ENCODE measurements around the gene ASRGL1.

Gene ASRGL1

GRCh38 chr11:62390722-62391121 is 53.5 kb downstream of the ASRGL1 start:
- Mint-ChIP-seq H3K36me3 (ENCODE audit: insufficient read depth) (no peaks in the 10 kb centered on the region), H3K27ac (no peak overlapping the region), H3K4me1 (ENCODE audit: low read depth in 2 of 2) (peaks cover 6 to 9% of the 10 kb centered on the region in 2 donors), H3K27me3 (no peaks in the 10 kb centered on the region), H3K9me3 (no peaks in the 10 kb centered on the region), H3K4me3 (no peak overlapping the region)
- DNase-seq (no peak), ATAC-seq (replicated peaks) (no peak)

- no peak for DNase-seq
- no peak overlapping the region for H3K4me3 Mint-ChIP-seq
- no peaks in the 10 kb centered on the region for H3K36me3 Mint-ChIP-seq (ENCODE audit: insufficient read depth)
- no peak overlapping the region for H3K27ac Mint-ChIP-seq
- ATAC-seq (replicated peaks), result no peak
- H3K27me3 Mint-ChIP-seq, result no peaks in the 10 kb centered on the region
- peaks cover 6 to 9% of the 10 kb centered on the region in 2 donors for H3K4me1 Mint-ChIP-seq (ENCODE audit: low read depth in 2 of 2)
- no peaks in the 10 kb centered on the region for H3K9me3 Mint-ChIP-seq
Measured at GRCh38 chr11:62391642-62392425, 54.6 kb downstream of the ASRGL1 start.

DNA sequence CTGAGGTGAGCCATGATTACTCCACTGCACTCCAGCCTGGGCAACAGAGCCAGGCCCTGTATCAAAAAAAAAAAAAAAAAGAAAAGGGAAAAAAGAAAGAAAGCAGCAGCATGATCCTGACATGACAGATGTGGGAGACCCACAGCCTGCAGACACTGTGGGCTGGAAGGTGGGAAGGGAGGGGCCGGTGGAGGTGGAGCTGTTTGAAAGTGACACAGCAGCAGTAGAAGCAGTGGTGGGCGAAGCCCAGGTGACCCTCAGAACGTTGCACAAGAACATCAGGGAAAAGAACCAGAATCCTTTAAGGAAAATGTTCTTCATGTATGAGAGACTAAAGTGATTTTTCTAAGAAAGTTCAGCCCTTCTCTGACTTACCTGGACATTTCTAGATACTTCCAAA is 55.3 kb downstream of the ASRGL1 start:
- ATAC-seq (replicated peaks) (no peak), DNase-seq (no peak)
- Mint-ChIP-seq H3K36me3 (ENCODE audit: insufficient read depth) (peaks cover 3% of the 10 kb centered on the region), H3K27me3 (no peaks in the 10 kb centered on the region), H3K27ac (no peak overlapping the region), H3K9me3 (no peaks in the 10 kb centered on the region), H3K4me3 (no peak overlapping the region), H3K4me1 (ENCODE audit: low read depth in 2 of 2) (peaks cover 4 to 6% of the 10 kb centered on the region in 2 donors)

DNA sequence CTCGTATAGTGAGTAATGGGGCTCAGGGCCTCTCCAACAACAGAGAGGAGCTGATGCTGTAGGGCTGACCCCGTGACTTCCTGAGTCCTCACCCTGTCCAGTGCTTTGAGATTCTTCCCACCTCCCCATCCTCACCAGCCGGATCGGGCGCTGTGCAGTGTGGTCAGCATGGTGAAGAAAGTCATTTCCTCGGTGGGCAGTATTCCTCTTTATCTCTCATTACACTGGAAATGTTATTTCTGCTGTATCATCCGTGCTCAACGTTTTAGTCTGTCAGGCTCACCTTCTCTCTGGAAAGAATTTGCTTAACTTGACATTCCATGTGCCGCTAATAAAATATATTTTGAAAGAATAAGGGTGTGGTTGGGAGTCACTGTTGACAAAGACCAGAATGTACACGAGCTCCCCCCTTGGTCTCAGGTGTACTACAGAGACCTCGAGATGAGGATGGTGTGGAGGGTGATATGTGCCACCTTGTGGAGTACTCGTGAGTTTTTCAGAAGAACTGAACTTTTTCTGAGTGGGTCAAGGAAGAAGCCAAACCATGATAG is 55.9 kb downstream of the ASRGL1 start:
- Mint-ChIP-seq H3K9me3 (no peaks in the 10 kb centered on the region), H3K27ac (peak overlapping the region in 1 of 2 donors; percentile 62), H3K4me1 (ENCODE audit: low read depth in 2 of 2) (peaks cover 1 to 4% of the 10 kb centered on the region in 2 donors), H3K4me3 (no peak overlapping the region), H3K27me3 (no peaks in the 10 kb centered on the region), H3K36me3 (ENCODE audit: insufficient read depth) (peaks cover 3% of the 10 kb centered on the region)
- DNase-seq (no peak), ATAC-seq (replicated peaks) (peak; percentile 63)

DNA sequence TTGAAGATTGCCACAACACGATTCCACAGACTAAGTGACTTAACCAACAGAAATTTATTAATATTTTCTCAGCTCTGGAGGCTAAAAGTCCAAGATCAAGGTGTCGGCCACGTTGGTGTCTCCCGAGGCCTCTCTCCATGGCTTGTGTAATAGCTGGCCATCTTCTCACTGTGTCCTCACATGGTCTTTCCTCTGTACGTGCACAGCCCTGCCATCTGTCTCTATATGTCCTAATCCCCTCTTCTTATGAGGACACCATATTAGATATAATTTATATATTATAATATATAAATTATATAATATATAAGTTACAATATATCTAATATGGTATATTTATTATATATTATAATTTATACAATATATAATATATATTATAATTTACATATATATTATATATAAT is 56.5 kb downstream of the ASRGL1 start:
- Mint-ChIP-seq H3K27me3 (no peaks in the 10 kb centered on the region), H3K27ac (no peak overlapping the region), H3K36me3 (ENCODE audit: insufficient read depth) (peaks cover 3% of the 10 kb centered on the region), H3K9me3 (no peaks in the 10 kb centered on the region), H3K4me1 (ENCODE audit: low read depth in 2 of 2) (peaks cover 1 to 4% of the 10 kb centered on the region in 2 donors), H3K4me3 (no peak overlapping the region)
- ATAC-seq (replicated peaks), result no peak
- no peak for DNase-seq

- Mint-ChIP-seq H3K4me3 (no peak overlapping the region), H3K9me3 (no peaks in the 10 kb centered on the region), H3K4me1 (ENCODE audit: low read depth in 2 of 2) (peaks cover 4 to 6% of the 10 kb centered on the region in 2 donors), H3K27me3 (no peaks in the 10 kb centered on the region), H3K36me3 (ENCODE audit: insufficient read depth) (peaks cover 3% of the 10 kb centered on the region), H3K27ac (no peak overlapping the region)
- DNase-seq (peak; percentile 43 to 51 (median 50)), ATAC-seq (replicated peaks) (peak; percentile 79)
Measured at GRCh38 chr11:62394825-62395538, 57.7 kb downstream of the ASRGL1 start.

DNA sequence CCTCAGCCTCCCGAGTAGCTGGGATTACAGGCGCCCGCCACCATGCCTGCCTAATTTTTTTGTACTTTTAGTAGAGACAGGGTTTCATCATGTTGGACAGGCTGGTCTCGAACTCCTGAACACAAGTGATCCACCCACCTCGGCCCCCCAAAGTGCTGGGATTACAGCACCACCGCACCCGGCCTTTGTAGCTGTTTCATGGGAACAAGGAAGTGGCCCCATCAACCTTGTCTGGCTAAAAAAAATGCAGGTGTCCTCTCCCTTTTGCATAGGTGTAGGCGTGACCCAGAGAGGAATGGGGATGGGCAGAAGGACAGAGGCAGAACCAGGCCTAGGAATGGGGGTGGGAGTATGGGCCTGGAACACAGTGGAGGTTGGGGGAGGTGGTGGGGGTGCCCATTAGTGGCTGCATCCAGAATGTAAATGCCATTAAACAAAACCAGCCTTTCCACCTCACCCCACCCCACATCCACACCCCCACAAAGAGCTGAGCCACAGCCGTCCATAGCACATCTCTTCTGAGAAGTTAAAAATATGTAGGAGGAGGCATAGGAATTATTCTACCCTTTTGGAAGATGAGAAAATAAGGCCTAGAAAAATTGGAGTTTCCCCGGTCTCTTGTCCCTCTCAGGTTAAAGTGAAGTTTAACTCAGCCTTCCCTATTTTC is 58.8 kb downstream of the ASRGL1 start:
- DNase-seq (no peak), ATAC-seq (replicated peaks) (no peak)
- Mint-ChIP-seq H3K27ac (no peak overlapping the region), H3K36me3 (ENCODE audit: insufficient read depth) (peaks cover 3% of the 10 kb centered on the region), H3K9me3 (no peaks in the 10 kb centered on the region), H3K4me3 (no peak overlapping the region), H3K27me3 (no peaks in the 10 kb centered on the region), H3K4me1 (ENCODE audit: low read depth in 2 of 2) (peaks cover 4 to 6% of the 10 kb centered on the region in 2 donors)

DNA sequence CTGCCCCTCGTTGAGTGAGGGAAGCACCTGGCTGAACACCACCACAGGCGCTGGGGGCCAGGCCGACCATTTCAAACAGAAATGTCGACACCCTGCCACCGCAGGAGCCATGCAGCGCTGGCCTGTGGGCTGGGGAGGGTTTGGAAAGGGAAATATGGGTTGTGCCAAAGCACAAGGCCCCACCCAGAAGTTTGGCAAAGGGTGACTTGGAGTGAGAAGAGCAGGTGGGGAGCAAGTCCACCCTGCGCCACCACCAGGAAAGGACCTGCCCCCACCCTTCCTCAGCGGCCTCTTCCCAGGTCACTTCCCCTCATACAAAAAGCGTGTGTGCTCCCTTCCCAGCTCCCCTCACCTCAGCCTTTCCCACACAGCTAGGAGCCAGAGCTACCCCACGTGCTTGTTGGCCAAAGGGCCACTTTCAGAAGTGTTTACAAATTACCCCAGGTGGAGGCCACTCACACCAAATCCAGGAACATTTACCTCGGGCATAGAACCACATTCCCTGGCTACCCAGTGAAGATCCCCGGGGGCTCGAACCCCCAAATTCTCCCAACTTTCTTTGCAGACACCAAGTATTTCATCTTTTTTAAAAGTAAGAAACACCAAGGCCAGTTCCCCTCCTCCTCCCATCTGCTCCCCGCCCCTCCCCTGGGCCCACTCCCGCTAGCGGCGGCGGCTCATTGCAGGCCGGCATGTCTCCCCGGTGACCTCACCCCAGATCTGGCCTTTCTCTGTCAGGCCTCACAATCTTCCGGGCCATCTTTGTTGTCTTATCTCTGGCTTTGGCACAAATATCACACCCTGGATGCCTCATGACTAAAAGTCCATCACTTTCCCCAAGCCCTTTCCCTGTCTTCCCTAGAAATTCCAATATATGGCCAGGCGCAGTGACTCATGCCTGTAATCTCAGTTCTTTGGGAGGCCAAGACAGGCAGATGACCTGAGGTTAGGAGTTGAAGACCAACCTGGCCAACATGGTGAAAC is 61.1 kb downstream of the ASRGL1 start:
- ATAC-seq (replicated peaks) (no peak), DNase-seq (no peak)
- H3K27ac Mint-ChIP-seq, result peak overlapping the region; percentile 42 to 73
- no peaks in the 10 kb centered on the region for H3K9me3 Mint-ChIP-seq
- no peaks in the 10 kb centered on the region for H3K27me3 Mint-ChIP-seq
- peaks cover 7% of the 10 kb centered on the region for H3K36me3 Mint-ChIP-seq (ENCODE audit: insufficient read depth)
- peaks cover 19 to 24% of the 10 kb centered on the region in 2 donors for H3K4me1 Mint-ChIP-seq (ENCODE audit: low read depth in 2 of 2)
- no peak overlapping the region for H3K4me3 Mint-ChIP-seq

GRCh38 chr11:62399172-62399877 is 62.1 kb downstream of the ASRGL1 start:
- no peaks in the 10 kb centered on the region for H3K9me3 Mint-ChIP-seq
- DNase-seq, result no peak
- H3K4me1 Mint-ChIP-seq (ENCODE audit: low read depth in 2 of 2), result peaks cover 19 to 24% of the 10 kb centered on the region in 2 donors
- H3K27me3 Mint-ChIP-seq, result no peaks in the 10 kb centered on the region
- peaks cover 7% of the 10 kb centered on the region for H3K36me3 Mint-ChIP-seq (ENCODE audit: insufficient read depth)
- ATAC-seq (replicated peaks), result no peak
- no peak overlapping the region for H3K4me3 Mint-ChIP-seq
- no peak overlapping the region for H3K27ac Mint-ChIP-seq

- Mint-ChIP-seq H3K9me3 (no peaks in the 10 kb centered on the region), H3K4me1 (ENCODE audit: low read depth in 2 of 2) (peaks cover 17 to 24% of the 10 kb centered on the region in 2 donors), H3K27ac (peak overlapping the region in 1 of 2 donors; percentile 20)
Measured at GRCh38 chr11:62399878-62400266, 62.6 kb downstream of the ASRGL1 start.

DNA sequence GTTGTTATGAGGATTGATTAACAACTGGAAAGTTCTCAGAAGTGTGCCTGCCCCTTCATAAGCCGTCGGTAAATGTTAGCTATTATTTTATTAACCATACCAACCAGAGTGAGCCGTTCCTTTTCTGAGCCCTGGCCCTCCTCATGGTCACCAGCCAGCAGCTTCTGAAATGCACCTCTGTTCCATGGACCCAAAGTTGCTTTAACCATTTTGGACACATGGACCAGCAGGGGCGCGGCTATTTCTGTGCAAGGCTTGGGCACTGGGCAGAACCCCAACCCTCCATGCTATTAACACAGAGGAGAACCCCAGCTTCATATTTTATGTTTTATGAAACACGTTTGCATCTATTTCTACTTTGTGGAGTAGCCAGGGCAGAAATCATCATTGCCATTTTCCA is 63.0 kb downstream of the ASRGL1 start:
- peaks cover 7% of the 10 kb centered on the region for H3K36me3 Mint-ChIP-seq (ENCODE audit: insufficient read depth)
- ATAC-seq (replicated peaks), result no peak
- peaks cover 15 to 23% of the 10 kb centered on the region in 2 donors for H3K4me1 Mint-ChIP-seq (ENCODE audit: low read depth in 2 of 2)
- H3K27ac Mint-ChIP-seq, result peak overlapping the region in 1 of 2 donors; percentile 20
- no peaks in the 10 kb centered on the region for H3K9me3 Mint-ChIP-seq
- DNase-seq, result no peak
- H3K27me3 Mint-ChIP-seq, result no peaks in the 10 kb centered on the region
- H3K4me3 Mint-ChIP-seq, result no peak overlapping the region

More at GRCh38 chr11:62399878-62400266, 62.6 kb downstream of the ASRGL1 start:
- Mint-ChIP-seq H3K4me3 (no peak overlapping the region), H3K27me3 (no peaks in the 10 kb centered on the region), H3K36me3 (ENCODE audit: insufficient read depth) (peaks cover 7% of the 10 kb centered on the region)
- ATAC-seq (replicated peaks), result no peak
- no peak for DNase-seq

DNA sequence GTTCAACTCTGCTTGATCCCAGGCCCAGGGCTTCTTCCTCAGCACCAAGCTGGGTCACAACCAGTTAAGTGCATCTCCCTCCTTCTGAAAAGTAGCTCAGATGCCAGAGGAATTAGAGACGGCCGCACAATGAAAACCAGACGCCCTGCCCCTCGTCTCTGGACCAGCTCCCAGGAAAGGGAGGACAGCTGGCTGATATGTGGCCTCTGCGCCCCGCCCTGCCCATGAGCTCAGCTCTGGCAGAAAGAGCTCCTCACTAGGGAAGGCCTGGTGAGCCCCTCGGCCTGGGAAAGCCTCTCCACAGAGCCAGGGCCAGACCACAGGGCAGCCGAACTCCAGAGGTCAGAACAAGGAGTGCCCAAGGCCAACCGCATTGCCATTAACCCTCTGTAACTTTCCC is 63.5 kb downstream of the ASRGL1 start:
- Mint-ChIP-seq H3K27ac (no peak overlapping the region), H3K36me3 (ENCODE audit: insufficient read depth) (peaks cover 7% of the 10 kb centered on the region), H3K27me3 (no peaks in the 10 kb centered on the region), H3K9me3 (no peaks in the 10 kb centered on the region), H3K4me3 (no peak overlapping the region), H3K4me1 (ENCODE audit: low read depth in 2 of 2) (peaks cover 15 to 23% of the 10 kb centered on the region in 2 donors)
- DNase-seq (no peak), ATAC-seq (replicated peaks) (no peak)

Measured in effector memory CD8-positive, alpha-beta T cell (primary cell).